ENCODE results near the gene FGD4. TPM values are rescaled to one million over a fixed set of nuclear protein-coding genes. Genes with fewer than 3 reads are reported as not detected.

Gene FGD4
- total RNA-seq, 6 donors from 2014 or later: 44.0 to 78.6 (median 55.5) TPM

- no peak for DNase-seq
- H3K9me3 ChIP-seq: no peaks in the 10 kb centered on the region
- H3K4me1 ChIP-seq: peaks cover 5 to 37% (median 20%) of the 10 kb centered on the region in 4 donors
- no peak for ATAC-seq (ENCODE audit: low FRiP score in 2 of 2)
- peaks cover 0 to 4% (median 0%) of the 10 kb centered on the region in 4 donors for H3K27me3 ChIP-seq
- 93 to 97% methylated on average over 10 of the region's 10 CpGs for WGBS, 2 donors
- no peaks in the 10 kb centered on the region for H3K36me3 ChIP-seq
- H3K4me3 ChIP-seq: no peak overlapping the region
- H3K27ac ChIP-seq: no peak overlapping the region
- TF ChIP-seq, protein P1, sequence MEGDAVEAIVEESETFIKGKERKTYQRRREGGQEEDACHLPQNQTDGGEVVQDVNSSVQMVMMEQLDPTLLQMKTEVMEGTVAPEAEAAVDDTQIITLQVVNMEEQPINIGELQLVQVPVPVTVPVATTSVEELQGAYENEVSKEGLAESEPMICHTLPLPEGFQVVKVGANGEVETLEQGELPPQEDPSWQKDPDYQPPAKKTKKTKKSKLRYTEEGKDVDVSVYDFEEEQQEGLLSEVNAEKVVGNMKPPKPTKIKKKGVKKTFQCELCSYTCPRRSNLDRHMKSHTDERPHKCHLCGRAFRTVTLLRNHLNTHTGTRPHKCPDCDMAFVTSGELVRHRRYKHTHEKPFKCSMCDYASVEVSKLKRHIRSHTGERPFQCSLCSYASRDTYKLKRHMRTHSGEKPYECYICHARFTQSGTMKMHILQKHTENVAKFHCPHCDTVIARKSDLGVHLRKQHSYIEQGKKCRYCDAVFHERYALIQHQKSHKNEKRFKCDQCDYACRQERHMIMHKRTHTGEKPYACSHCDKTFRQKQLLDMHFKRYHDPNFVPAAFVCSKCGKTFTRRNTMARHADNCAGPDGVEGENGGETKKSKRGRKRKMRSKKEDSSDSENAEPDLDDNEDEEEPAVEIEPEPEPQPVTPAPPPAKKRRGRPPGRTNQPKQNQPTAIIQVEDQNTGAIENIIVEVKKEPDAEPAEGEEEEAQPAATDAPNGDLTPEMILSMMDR (IDR thresholded peaks at IDR 0.05): no peak
- TF ChIP-seq POLR2A (IDR thresholded peaks at IDR 0.05) (no peak), POLR2AphosphoS5 (IDR thresholded peaks at IDR 0.05) (no peak), EP300 (IDR thresholded peaks at IDR 0.05) (no peak)
These were observed 2.8 kb downstream of the FGD4 start for GRCh38 chr12:32402170-32402569.

DNA sequence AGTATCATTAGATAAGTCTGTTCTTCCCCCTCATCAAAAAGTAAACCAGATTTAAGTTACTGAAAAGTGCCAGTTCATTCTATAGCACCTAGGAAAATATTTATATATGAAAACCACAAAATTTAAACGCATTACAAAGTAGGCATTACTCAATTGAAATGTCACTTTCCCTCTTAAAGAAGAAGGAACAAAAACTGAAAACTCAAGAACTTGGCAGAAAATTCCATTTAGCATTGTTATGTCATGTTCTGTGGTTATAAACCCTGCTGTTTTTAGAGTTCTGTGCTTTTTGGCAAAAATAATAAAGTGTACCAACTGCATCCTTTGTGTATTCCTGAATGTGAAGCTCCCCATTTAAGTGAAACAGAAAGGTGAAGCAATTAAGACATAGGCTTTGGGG, 3.6 kb downstream of the FGD4 start:
- no peaks in the 10 kb centered on the region for H3K9me3 ChIP-seq
- no peaks in the 10 kb centered on the region for H3K36me3 ChIP-seq
- H3K27me3 ChIP-seq: peaks cover 0 to 4% (median 0%) of the 10 kb centered on the region in 4 donors
- 12 to 26% methylated on average over 1 of the region's 1 CpG for WGBS, 2 donors
- ATAC-seq (ENCODE audit: low FRiP score in 2 of 2) (no peak), DNase-seq (no peak)
- TF ChIP-seq, protein P1 (IDR thresholded peaks at IDR 0.05): no peak
- TF ChIP-seq EP300 (IDR thresholded peaks at IDR 0.05) (no peak), POLR2AphosphoS5 (IDR thresholded peaks at IDR 0.05) (no peak), POLR2A (IDR thresholded peaks at IDR 0.05) (no peak)
- H3K27ac ChIP-seq: no peak overlapping the region
- no peak overlapping the region for H3K4me3 ChIP-seq
- peaks cover 5 to 37% (median 20%) of the 10 kb centered on the region in 4 donors for H3K4me1 ChIP-seq

GRCh38 chr12:32407795-32408194, 8.4 kb downstream of the FGD4 start:
- Histone ChIP-seq H3K4me1 (peaks cover 0 to 6% (median 0%) of the 10 kb centered on the region in 4 donors), H3K4me3 (no peak overlapping the region), H3K36me3 (no peaks in the 10 kb centered on the region), H3K9me3 (no peaks in the 10 kb centered on the region), H3K27me3 (no peaks in the 10 kb centered on the region), H3K27ac (no peak overlapping the region)
- ATAC-seq (ENCODE audit: low FRiP score in 2 of 2) (no peak), DNase-seq (no peak)
- 96 to 100% methylated on average over 3 of the region's 3 CpGs for WGBS, 2 donors
- TF ChIP-seq POLR2AphosphoS5 (IDR thresholded peaks at IDR 0.05): no peak
- TF ChIP-seq POLR2A (IDR thresholded peaks at IDR 0.05): no peak
- no peak for TF ChIP-seq EP300 (IDR thresholded peaks at IDR 0.05)
- TF ChIP-seq, protein P1 (IDR thresholded peaks at IDR 0.05): no peak

GRCh38 chr12:32413412-32413811, 14.1 kb downstream of the FGD4 start:
- TF ChIP-seq EP300 (IDR thresholded peaks at IDR 0.05): no peak
- TF ChIP-seq POLR2AphosphoS5 (IDR thresholded peaks at IDR 0.05): no peak
- no peaks in the 10 kb centered on the region for H3K36me3 ChIP-seq
- H3K9me3 ChIP-seq: no peaks in the 10 kb centered on the region
- no peaks in the 10 kb centered on the region for H3K27me3 ChIP-seq
- no peak overlapping the region for H3K4me3 ChIP-seq
- H3K4me1 ChIP-seq: no peaks in the 10 kb centered on the region
- no peak for DNase-seq
- 82 to 87% methylated on average over 3 of the region's 3 CpGs for WGBS, 2 donors
- no peak overlapping the region for H3K27ac ChIP-seq
- ATAC-seq (ENCODE audit: low FRiP score in 2 of 2): no peak

DNA sequence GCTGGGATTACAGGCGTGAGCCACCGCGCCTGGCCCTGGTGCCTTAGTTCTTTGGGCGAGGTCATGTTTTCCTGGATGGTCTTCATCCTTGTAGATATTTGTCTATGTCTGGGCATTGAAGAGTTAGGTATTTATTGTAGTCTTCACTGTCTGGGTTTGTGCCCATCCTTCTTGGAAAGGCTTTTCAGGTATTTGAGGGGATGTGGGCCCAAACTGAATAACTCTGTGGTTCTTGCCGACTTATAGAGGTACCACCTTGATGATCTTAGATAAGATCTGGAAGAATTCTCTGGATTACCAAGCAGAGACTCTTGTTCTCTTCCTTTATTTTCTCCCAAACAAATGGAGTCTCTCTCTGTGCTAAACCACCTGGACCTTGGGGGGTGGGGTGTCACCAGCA, 18.9 kb downstream of the FGD4 start:
- H3K4me1 ChIP-seq: peaks cover 15 to 24% (median 19%) of the 10 kb centered on the region in 4 donors
- no peak overlapping the region for H3K4me3 ChIP-seq
- no peaks in the 10 kb centered on the region for H3K9me3 ChIP-seq
- no peak overlapping the region for H3K27ac ChIP-seq
- H3K27me3 ChIP-seq: no peaks in the 10 kb centered on the region
- ATAC-seq (ENCODE audit: low FRiP score in 2 of 2) (no peak), DNase-seq (no peak)
- 98 to 100% methylated on average over 5 of the region's 5 CpGs for WGBS, 2 donors
- TF ChIP-seq EP300 (IDR thresholded peaks at IDR 0.05) (no peak), POLR2AphosphoS5 (IDR thresholded peaks at IDR 0.05) (no peak), POLR2A (IDR thresholded peaks at IDR 0.05) (no peak)
- TF ChIP-seq, protein P1 (IDR thresholded peaks at IDR 0.05): no peak
- H3K36me3 ChIP-seq: no peaks in the 10 kb centered on the region
